Osteocyte (in vitro differentiated cells): Measurements from ENCODE around the gene C6orf58. TPM values are rescaled to one million over a fixed set of nuclear protein-coding genes. Genes with fewer than 3 reads are reported as not detected.
A peak's percentile ranks its signal among the peaks of the same experiment; 100 is the strongest.
"Not testable (repeated sequence)": the region's sequence is repeated elsewhere in the genome, so short reads cannot be mapped to it uniquely, and the experiment has no call there.

Experiments
- DNase-seq: peaks from one replicate; pipeline ENCODE4 v3.0.0; 2021; ENCODE audit warnings: mixed read lengths; ENCODE audit not compliant: unreplicated experiment; ENCODE audit errors: extremely low spot score
- H3K27ac Mint-ChIP-seq: one replicate; pipeline ENCODE4 v1.8.0; 2021; ENCODE audit warnings: mild to moderate bottlenecking, mixed read lengths; ENCODE audit not compliant: unreplicated experiment
- H3K27me3 Mint-ChIP-seq: one replicate; pipeline ENCODE4 v1.8.0; 2021; ENCODE audit warnings: mixed read lengths; ENCODE audit not compliant: unreplicated experiment
- H3K36me3 Mint-ChIP-seq: one replicate; pipeline ENCODE4 v1.8.0; 2021; ENCODE audit warnings: mixed read lengths; ENCODE audit not compliant: unreplicated experiment
- H3K4me1 Mint-ChIP-seq: one replicate; pipeline ENCODE4 v1.8.0; 2021; ENCODE audit warnings: mixed read lengths; ENCODE audit not compliant: unreplicated experiment
- H3K4me3 Mint-ChIP-seq: one replicate; pipeline ENCODE4 v1.8.0; 2021; ENCODE audit warnings: mild to moderate bottlenecking, moderate library complexity, mixed read lengths; ENCODE audit not compliant: unreplicated experiment
- H3K9me3 Mint-ChIP-seq: one replicate; pipeline ENCODE4 v1.8.0; 2021; ENCODE audit warnings: mixed read lengths; ENCODE audit not compliant: unreplicated experiment
- total RNA-seq: library from RNA; stranded (reverse); gene quantifications from 2 replicates; pipeline ENCODE4 v1.2.1, GENCODE V29; 2021
- TF ChIP-seq, protein P1 (sequence below): fragments of 200-600 bp; sonication (generic); IDR thresholded peaks from 2 replicates; pipeline ENCODE4 v1.5.0; 2021; ENCODE audit warnings: antibody characterized with exemption, mild to moderate bottlenecking, moderate library complexity

Gene C6orf58
- total RNA-seq, 1 donor from 2014 or later = not detected

DNA sequence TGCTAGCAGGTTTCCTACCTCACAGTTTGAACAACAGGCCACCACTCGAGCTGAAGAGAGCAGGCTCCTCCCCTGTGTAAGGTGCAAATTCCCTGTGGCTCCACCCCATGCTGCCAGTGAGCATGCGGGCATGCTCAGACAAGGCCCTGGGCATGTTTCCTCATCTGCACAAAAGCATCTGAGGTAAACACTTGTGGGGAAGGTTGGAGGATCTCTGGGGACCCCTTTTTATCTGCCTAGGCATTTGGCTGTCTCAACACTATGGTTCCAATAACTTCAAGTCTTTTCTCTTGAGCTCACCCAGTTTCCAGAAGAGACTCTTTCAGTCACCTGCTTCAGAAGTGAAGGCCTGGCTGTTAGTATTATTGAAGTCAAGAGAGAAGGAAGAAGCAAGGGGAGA lies 9.4 kb downstream of the C6orf58 start:
- Mint-ChIP-seq H3K36me3 (no peaks in the 10 kb centered on the region), H3K4me3 (no peak overlapping the region), H3K4me1 (peaks cover 13% of the 10 kb centered on the region), H3K9me3 (peaks cover 5% of the 10 kb centered on the region), H3K27me3 (peaks cover 12% of the 10 kb centered on the region), H3K27ac (no peak overlapping the region)
- DNase-seq = no peak
- TF ChIP-seq, protein P1, sequence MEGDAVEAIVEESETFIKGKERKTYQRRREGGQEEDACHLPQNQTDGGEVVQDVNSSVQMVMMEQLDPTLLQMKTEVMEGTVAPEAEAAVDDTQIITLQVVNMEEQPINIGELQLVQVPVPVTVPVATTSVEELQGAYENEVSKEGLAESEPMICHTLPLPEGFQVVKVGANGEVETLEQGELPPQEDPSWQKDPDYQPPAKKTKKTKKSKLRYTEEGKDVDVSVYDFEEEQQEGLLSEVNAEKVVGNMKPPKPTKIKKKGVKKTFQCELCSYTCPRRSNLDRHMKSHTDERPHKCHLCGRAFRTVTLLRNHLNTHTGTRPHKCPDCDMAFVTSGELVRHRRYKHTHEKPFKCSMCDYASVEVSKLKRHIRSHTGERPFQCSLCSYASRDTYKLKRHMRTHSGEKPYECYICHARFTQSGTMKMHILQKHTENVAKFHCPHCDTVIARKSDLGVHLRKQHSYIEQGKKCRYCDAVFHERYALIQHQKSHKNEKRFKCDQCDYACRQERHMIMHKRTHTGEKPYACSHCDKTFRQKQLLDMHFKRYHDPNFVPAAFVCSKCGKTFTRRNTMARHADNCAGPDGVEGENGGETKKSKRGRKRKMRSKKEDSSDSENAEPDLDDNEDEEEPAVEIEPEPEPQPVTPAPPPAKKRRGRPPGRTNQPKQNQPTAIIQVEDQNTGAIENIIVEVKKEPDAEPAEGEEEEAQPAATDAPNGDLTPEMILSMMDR = no peak

DNA sequence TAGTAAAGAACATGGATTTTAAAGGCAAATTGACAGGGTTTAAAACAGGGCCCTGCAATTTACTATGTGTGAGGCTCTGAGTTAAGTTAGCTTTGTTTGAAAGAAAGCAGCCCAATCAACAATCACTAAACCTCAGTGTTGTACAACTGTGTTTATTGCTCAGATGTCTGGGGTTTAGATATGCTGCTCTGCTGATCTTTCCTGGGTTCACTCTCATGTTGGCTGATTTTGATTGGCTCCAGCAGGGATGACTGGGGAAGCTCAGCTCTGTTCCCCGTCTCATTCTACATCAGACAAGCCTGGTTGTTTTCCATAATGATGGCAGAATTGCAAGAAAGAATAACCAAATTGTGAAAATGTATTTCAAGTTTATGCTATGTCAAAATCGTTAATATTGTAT lies 10.9 kb downstream of the C6orf58 start:
- DNase-seq = no peak
- no peak overlapping the region for H3K27ac Mint-ChIP-seq
- H3K36me3 Mint-ChIP-seq = no peaks in the 10 kb centered on the region
- H3K27me3 Mint-ChIP-seq = peaks cover 12% of the 10 kb centered on the region
- peaks cover 8% of the 10 kb centered on the region for H3K4me1 Mint-ChIP-seq
- TF ChIP-seq, protein P1 = no peak
- no peak overlapping the region for H3K4me3 Mint-ChIP-seq
- peaks cover 5% of the 10 kb centered on the region for H3K9me3 Mint-ChIP-seq

DNA sequence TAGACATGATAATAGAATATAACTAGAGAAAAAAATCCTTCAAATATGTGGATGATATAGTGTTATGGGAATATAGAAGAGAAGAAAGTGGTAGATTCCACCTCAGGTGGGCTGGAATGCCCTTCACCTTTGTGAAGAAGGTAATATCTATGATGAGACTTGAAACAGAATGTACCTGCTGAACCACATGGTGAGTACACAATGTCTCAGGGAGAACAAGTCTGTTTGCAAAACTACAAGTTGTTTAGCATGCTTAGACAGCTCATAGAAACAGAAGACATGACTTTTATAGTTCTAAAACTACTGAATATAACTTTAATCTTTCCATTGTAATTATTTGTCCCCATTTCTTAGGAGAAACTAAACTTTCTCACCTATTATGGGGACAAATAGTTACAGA lies 12.2 kb downstream of the C6orf58 start:
- no peaks in the 10 kb centered on the region for H3K36me3 Mint-ChIP-seq

DNA sequence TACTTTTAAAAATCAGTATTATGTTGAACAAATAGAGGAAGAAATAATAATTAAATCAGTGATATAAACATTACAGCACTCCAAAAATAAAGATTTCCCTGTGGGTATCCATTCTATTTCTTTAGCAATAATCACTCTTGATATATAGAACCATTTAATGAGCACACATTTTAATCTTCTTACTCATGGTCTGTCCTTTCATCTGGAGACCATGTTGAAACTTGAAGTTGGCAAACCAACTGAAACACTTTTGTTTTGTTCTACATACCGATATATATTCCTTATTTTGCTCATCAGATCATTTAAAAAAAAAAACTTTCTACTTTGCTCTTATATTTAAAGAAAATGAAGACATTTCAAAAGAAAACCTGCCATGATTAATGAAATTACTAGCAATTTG lies 13.4 kb downstream of the C6orf58 start:
- no peaks in the 10 kb centered on the region for H3K9me3 Mint-ChIP-seq

More for the DNA sequence above, 12.2 kb downstream of the C6orf58 start:
- H3K27me3 Mint-ChIP-seq = peaks cover 12% of the 10 kb centered on the region
- no peaks in the 10 kb centered on the region for H3K9me3 Mint-ChIP-seq
- TF ChIP-seq, protein P1 = no peak
- no peak for DNase-seq
- H3K4me1 Mint-ChIP-seq = no peaks in the 10 kb centered on the region
- H3K27ac Mint-ChIP-seq = no peak overlapping the region
- no peak overlapping the region for H3K4me3 Mint-ChIP-seq

DNA sequence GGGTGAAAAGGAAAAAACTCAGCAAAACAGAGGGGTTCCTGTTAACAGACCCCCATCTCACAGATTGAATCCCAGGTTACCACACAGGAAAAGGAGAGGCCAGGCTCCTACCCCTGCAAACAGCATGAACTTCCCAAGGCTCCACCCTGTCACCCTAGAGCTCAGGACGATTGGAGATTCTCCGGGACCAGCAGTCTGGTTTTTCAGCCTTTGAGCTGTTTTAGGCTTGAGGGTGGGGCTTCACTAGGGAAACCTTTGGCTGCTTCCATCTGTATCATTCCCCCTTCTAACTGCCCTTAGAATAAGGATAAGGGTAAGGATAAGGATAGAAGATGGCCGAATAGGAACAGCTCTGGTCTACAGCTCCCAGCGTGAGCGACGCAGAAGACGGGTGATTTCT lies 16.0 kb downstream of the C6orf58 start:
- Mint-ChIP-seq H3K4me3 (peak overlapping the region; percentile 59), H3K27ac (no peak overlapping the region)

More for the DNA sequence above, 13.4 kb downstream of the C6orf58 start:
- no peak overlapping the region for H3K4me3 Mint-ChIP-seq
- no peaks in the 10 kb centered on the region for H3K36me3 Mint-ChIP-seq
- H3K4me1 Mint-ChIP-seq = no peaks in the 10 kb centered on the region
- TF ChIP-seq, protein P1 = no peak
- H3K27me3 Mint-ChIP-seq = peaks cover 12% of the 10 kb centered on the region
- no peak for DNase-seq
- no peak overlapping the region for H3K27ac Mint-ChIP-seq

DNA sequence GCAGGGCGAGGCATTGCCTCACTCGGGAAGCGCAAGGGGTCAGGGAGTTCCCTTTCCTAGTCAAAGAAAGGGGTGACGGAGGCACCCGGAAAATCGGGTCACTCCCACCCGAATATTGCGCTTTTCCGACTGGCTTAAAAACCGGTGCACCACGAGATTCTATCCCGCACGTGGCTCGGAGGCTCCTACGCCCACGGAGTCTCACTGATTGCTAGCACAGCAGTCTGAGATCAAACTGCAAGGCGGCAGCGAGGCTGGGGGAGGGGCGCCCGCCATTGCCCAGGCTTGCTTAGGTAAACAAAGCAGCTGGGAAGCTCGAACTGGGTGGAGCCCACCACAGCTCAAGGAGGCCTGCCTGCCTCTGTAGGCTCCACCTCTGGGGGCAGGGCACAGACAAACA lies 16.5 kb downstream of the C6orf58 start:
- H3K4me3 Mint-ChIP-seq = peak overlapping the region; percentile 59
- not testable (repeated sequence) for H3K36me3 Mint-ChIP-seq, H3K9me3 Mint-ChIP-seq, DNase-seq, H3K4me1 Mint-ChIP-seq, H3K27ac Mint-ChIP-seq
- H3K27me3 Mint-ChIP-seq = peaks cover 12% of the 10 kb centered on the region

More for the DNA sequence above, 16.0 kb downstream of the C6orf58 start:
- Mint-ChIP-seq H3K27me3 (peaks cover 12% of the 10 kb centered on the region), H3K36me3 (no peaks in the 10 kb centered on the region), H3K9me3 (no peaks in the 10 kb centered on the region), H3K4me1 (no peaks in the 10 kb centered on the region)
- DNase-seq = no peak
- TF ChIP-seq, protein P1 = no peak
